Neuronal stem cell (in vitro differentiated cells): ENCODE measurements around the gene RALGAPA2.

Source experiments
- DNase-seq: peaks from one replicate; pipeline ENCODE4 v3.0.0-alpha.2; 2013; ENCODE audit warnings: low spot score
- H2AFZ ChIP-seq: one replicate; pipeline ENCODE4 v1.6.1; 2013; ENCODE audit warnings: mild to moderate bottlenecking, low read length, inconsistent platforms
- H2AK5ac ChIP-seq: 2 replicates; pipeline ENCODE4 v1.6.1; 2013; ENCODE audit warnings: low read depth, mild to moderate bottlenecking, inconsistent platforms, low read length, moderate library complexity, mixed read lengths
- H2BK120ac ChIP-seq: 2 replicates; pipeline ENCODE4 v1.6.1; 2013; ENCODE audit warnings: low read depth, mild to moderate bottlenecking, inconsistent platforms, low read length, moderate library complexity, mixed read lengths
- H2BK12ac ChIP-seq: one replicate; pipeline ENCODE4 v1.6.1; 2013; ENCODE audit warnings: low read length, inconsistent platforms
- H2BK15ac ChIP-seq: 2 replicates; pipeline ENCODE4 v1.6.1; 2013; ENCODE audit warnings: mild to moderate bottlenecking, low read length, inconsistent platforms, mixed read lengths
- H2BK5ac ChIP-seq: one replicate; pipeline ENCODE4 v1.6.1; 2013; ENCODE audit warnings: inconsistent platforms, mild to moderate bottlenecking, low read length, moderate library complexity
- H3K14ac ChIP-seq: one replicate; pipeline ENCODE4 v1.6.1; 2013; ENCODE audit warnings: low read length, inconsistent platforms
- H3K18ac ChIP-seq: 2 replicates; pipeline ENCODE4 v1.6.1; 2013; ENCODE audit warnings: low read length, inconsistent platforms
- H3K23ac ChIP-seq: 2 replicates; pipeline ENCODE4 v1.6.1; 2013; ENCODE audit warnings: low read depth, mild to moderate bottlenecking, mixed read lengths, low read length, inconsistent platforms; ENCODE audit not compliant: poor library complexity
- H3K27ac ChIP-seq: replicated peaks from 3 replicates; pipeline ENCODE4 v1.5.1; 2013; ENCODE audit warnings: low read length, inconsistent platforms
- H3K27me3 ChIP-seq, 3 experiments: 2 replicates each; pipeline ENCODE4 v1.6.1; 2013; ENCODE audit warnings: low read length in 3 of 3, mild to moderate bottlenecking in 2 of 3, inconsistent platforms in 1 of 3, low read depth in 1 of 3, mixed read lengths in 1 of 3, moderate library complexity in 1 of 3; ENCODE audit not compliant: control insufficient read depth in 3 of 3, insufficient read depth in 3 of 3
- H3K36me3 ChIP-seq, 2 donors: replicated peaks in 1 of 2; 2 replicates each; pipeline ENCODE4 v1.6.1; 2013; ENCODE audit warnings: low read length in 2 of 2; ENCODE audit not compliant: control insufficient read depth in 2 of 2, insufficient read depth in 2 of 2
- H3K4ac ChIP-seq: 2 replicates; pipeline ENCODE4 v1.6.1; 2013; ENCODE audit warnings: inconsistent platforms, mild to moderate bottlenecking, low read length, moderate library complexity
- H3K4me1 ChIP-seq, 2 donors: 1 replicate in 1 of 2; 2 replicates in 1 of 2; pipeline ENCODE4 v1.6.1; 2013; ENCODE audit warnings: low read length in 2 of 2, low read depth in 1 of 2; ENCODE audit not compliant: control insufficient read depth in 2 of 2, insufficient read depth in 1 of 2
- H3K4me2 ChIP-seq: one replicate; pipeline ENCODE4 v1.6.1; 2013; ENCODE audit warnings: mild to moderate bottlenecking, low read length, inconsistent platforms; ENCODE audit not compliant: insufficient read depth, poor library complexity, severe bottlenecking
- H3K4me3 ChIP-seq, 2 donors: 2 replicates each; pipeline ENCODE4 v1.5.1; 2013; ENCODE audit warnings: low read length in 2 of 2, mild to moderate bottlenecking in 2 of 2, inconsistent platforms in 1 of 2, moderate library complexity in 1 of 2
- H3K79me1 ChIP-seq: one replicate; pipeline ENCODE4 v1.6.1; 2013; ENCODE audit warnings: low read depth, mild to moderate bottlenecking, inconsistent platforms, low read length, moderate library complexity
- H3K9ac ChIP-seq: one replicate; pipeline ENCODE4 v1.6.1; 2013; ENCODE audit warnings: mild to moderate bottlenecking, low read depth, low read length, inconsistent platforms; ENCODE audit not compliant: poor library complexity
- H3K9me3 ChIP-seq, 2 donors: replicated peaks in 1 of 2; 2 replicates each; pipeline versions ENCODE3 to v1.6.1; 2013; ENCODE audit warnings: low read length in 2 of 2, mild to moderate bottlenecking in 2 of 2, inconsistent platforms in 1 of 2, low read depth in 1 of 2, mixed read lengths in 1 of 2, moderate library complexity in 1 of 2; ENCODE audit not compliant: control insufficient read depth in 2 of 2, insufficient read depth in 1 of 2
- H4K8ac ChIP-seq: one replicate; pipeline ENCODE4 v1.6.1; 2013; ENCODE audit warnings: low read depth, mild to moderate bottlenecking, inconsistent platforms, low read length, moderate library complexity
- H4K91ac ChIP-seq: one replicate; pipeline ENCODE4 v1.6.1; 2013; ENCODE audit warnings: low read length, low read depth, mild to moderate bottlenecking, inconsistent platforms; ENCODE audit not compliant: poor library complexity
- WGBS, 2 donors: extraction: QIAGEN DNeasy Blood & Tissue Kit; methylation state at CpG; one replicate each; pipeline ENCODE4 v1.1.7; 2013; ENCODE audit warnings: missing lambda C conversion rate in 2 of 2, mixed read lengths in 1 of 2; ENCODE audit not compliant: insufficient read length in 2 of 2, insufficient replicate concordance in 1 of 2; ENCODE audit errors: extremely low coverage in 2 of 2; 5-methylcytosine and 5-hydroxymethylcytosine counted together

The RALGAPA2 gene

DNA sequence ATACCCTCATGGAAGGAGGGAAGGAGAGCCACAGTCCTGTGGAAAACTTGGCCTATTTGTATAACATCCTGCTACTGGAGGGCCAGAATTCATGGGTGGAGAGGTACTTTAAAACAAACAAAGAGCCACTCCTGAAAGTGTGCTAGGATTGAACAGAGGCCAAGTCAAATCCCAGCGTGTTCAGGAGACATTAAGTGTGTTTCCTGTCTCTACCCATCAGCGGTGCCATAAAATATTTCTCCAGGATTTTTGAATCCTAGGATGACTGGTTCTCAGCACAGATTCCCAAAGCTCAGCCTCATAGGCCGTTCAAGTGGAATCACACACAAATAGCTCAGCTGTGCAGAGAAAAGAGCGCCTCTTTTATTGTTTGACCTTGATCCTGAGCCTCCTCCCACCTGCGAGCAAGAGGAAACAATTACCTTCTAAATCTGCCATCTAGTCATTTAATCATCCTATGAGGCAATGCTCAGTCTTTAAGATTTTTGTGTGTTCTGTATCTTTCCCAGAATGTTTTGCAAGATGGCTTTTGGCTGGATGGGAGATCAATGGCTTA is 31.8 kb upstream of the RALGAPA2 start:
- H3K9me3 ChIP-seq: peaks cover 0 to 12% of the 10 kb centered on the region in 2 donors
- H3K23ac ChIP-seq: no peak overlapping the region
- peak overlapping the region; percentile 14 for H2BK5ac ChIP-seq
- H2AK5ac ChIP-seq: no peak overlapping the region
- no peaks in the 10 kb centered on the region for H3K79me1 ChIP-seq
- H3K4me1 ChIP-seq: peaks cover 12% of the 10 kb centered on the region in 2 donors
- no peak overlapping the region for H2BK15ac ChIP-seq
- H2BK120ac ChIP-seq: peak overlapping the region; percentile 61
- no peak overlapping the region for H3K4ac ChIP-seq
- H3K36me3 ChIP-seq: no peaks in the 10 kb centered on the region
- H3K4me2 ChIP-seq: no peak overlapping the region
- no peak overlapping the region for H3K9ac ChIP-seq
- H3K27me3 ChIP-seq: no peaks in the 10 kb centered on the region
- no peak for DNase-seq
- peak overlapping the region; percentile 88 for H3K27ac ChIP-seq
- H2AFZ ChIP-seq: peak overlapping the region; percentile 84
- H3K14ac ChIP-seq: peak overlapping the region; percentile 28
- peak overlapping the region; percentile 76 for H3K18ac ChIP-seq
- H3K4me3 ChIP-seq: peak overlapping the region in 1 of 2 donors; percentile 44
- no CpG with 5 or more reads among the region's 5 CpGs for WGBS, 2 donors
- H4K8ac ChIP-seq: no peak overlapping the region
- no peak overlapping the region for H4K91ac ChIP-seq
- no peak overlapping the region for H2BK12ac ChIP-seq

GRCh38 chr20:20743511-20744169 is 31.2 kb upstream of the RALGAPA2 start:
- WGBS, 2 donors: no CpG with 5 or more reads among the region's 15 CpGs
- Histone ChIP-seq H3K14ac (peak overlapping the region; percentile 28), H3K9ac (no peak overlapping the region), H3K4me2 (peak overlapping the region; percentile 39), H2AFZ (peak overlapping the region; percentile 84), H2AK5ac (no peak overlapping the region), H3K4me1 (peaks cover 12% of the 10 kb centered on the region in 2 donors), H3K27me3 (no peaks in the 10 kb centered on the region), H2BK120ac (peak overlapping the region; percentile 61), H3K4me3 (peak overlapping the region in 1 of 2 donors; percentile 44), H3K4ac (no peak overlapping the region), H4K8ac (no peak overlapping the region), H3K36me3 (no peaks in the 10 kb centered on the region), H2BK15ac (no peak overlapping the region), H3K9me3 (peaks cover 0 to 8% of the 10 kb centered on the region in 2 donors), H3K27ac (peak overlapping the region; percentile 88), H3K18ac (peak overlapping the region; percentile 76), H2BK12ac (no peak overlapping the region), H3K23ac (no peak overlapping the region), H3K79me1 (no peaks in the 10 kb centered on the region), H4K91ac (peak overlapping the region; percentile 35), H2BK5ac (peak overlapping the region; percentile 14)
- peak; percentile 58 for DNase-seq

- no peaks in the 10 kb centered on the region for H3K27me3 ChIP-seq
- DNase-seq: no peak
- no peak overlapping the region for H2BK5ac ChIP-seq
- no peak overlapping the region for H2AK5ac ChIP-seq
- peaks cover 0 to 6% of the 10 kb centered on the region in 2 donors for H3K9me3 ChIP-seq
- no peak overlapping the region for H4K91ac ChIP-seq
- no peaks in the 10 kb centered on the region for H3K79me1 ChIP-seq
- H3K23ac ChIP-seq: no peak overlapping the region
- WGBS, 2 donors: no CpG with 5 or more reads among the region's 10 CpGs
- H3K9ac ChIP-seq: no peak overlapping the region
- H3K14ac ChIP-seq: no peak overlapping the region
- no peak overlapping the region for H2BK120ac ChIP-seq
- H3K4me3 ChIP-seq: no peak overlapping the region
- no peak overlapping the region for H3K4me2 ChIP-seq
- H2BK15ac ChIP-seq: no peak overlapping the region
- no peak overlapping the region for H2BK12ac ChIP-seq
- no peak overlapping the region for H3K4ac ChIP-seq
- no peak overlapping the region for H3K27ac ChIP-seq
- peak overlapping the region; percentile 44 for H2AFZ ChIP-seq
- H3K4me1 ChIP-seq: peaks cover 12 to 14% of the 10 kb centered on the region in 2 donors
- no peaks in the 10 kb centered on the region for H3K36me3 ChIP-seq
- no peak overlapping the region for H4K8ac ChIP-seq
- H3K18ac ChIP-seq: no peak overlapping the region
These were observed 28.9 kb upstream of the RALGAPA2 start for GRCh38 chr20:20741087-20742045.

GRCh38 chr20:20740541-20740940 is 28.1 kb upstream of the RALGAPA2 start:
- Histone ChIP-seq H4K91ac (no peak overlapping the region), H2BK15ac (no peak overlapping the region), H2AFZ (no peak overlapping the region), H2BK5ac (no peak overlapping the region), H3K4me2 (no peak overlapping the region), H3K18ac (no peak overlapping the region), H3K9ac (no peak overlapping the region), H3K4me3 (no peak overlapping the region), H3K9me3 (peaks cover 0 to 6% of the 10 kb centered on the region in 2 donors), H3K4me1 (peaks cover 12 to 14% of the 10 kb centered on the region in 2 donors), H3K4ac (no peak overlapping the region), H3K23ac (no peak overlapping the region), H3K27ac (no peak overlapping the region), H4K8ac (no peak overlapping the region), H2AK5ac (no peak overlapping the region), H3K14ac (no peak overlapping the region), H3K27me3 (no peaks in the 10 kb centered on the region), H3K79me1 (no peaks in the 10 kb centered on the region), H3K36me3 (no peaks in the 10 kb centered on the region), H2BK120ac (no peak overlapping the region), H2BK12ac (no peak overlapping the region)
- no CpG with 5 or more reads among the region's 4 CpGs for WGBS, 2 donors
- DNase-seq: no peak
